Heart left ventricle (tissue), 16 donors: ENCODE results near the gene LEFTY1. TPM values are rescaled to one million over a fixed set of nuclear protein-coding genes. Genes with fewer than 3 reads are reported as not detected.

Experiments used
- ATAC-seq, 4 donors: fragments of 200-7000 bp; cut with Tn5 transposase; one replicate each; pipeline ENCODE4 v1.9.1; 2020 to 2022; ENCODE audit warnings: moderate library complexity in 4 of 4, mild to moderate bottlenecking in 3 of 4, moderate number of reproducible peaks in 1 of 4
- DNase-seq, 5 donors: peaks; one replicate each; pipeline ENCODE4 v3.0.0-alpha.2; 2020
- H3K27ac ChIP-seq, 12 donors: fragments of 200-600 bp; sonication (generic) in 4 of 12; one replicate each; pipeline versions ENCODE4 v1.5.0 to v1.8.0; 2016 to 2022; ENCODE audit warnings: mild to moderate bottlenecking in 2 of 12
- H3K27me3 ChIP-seq, 9 donors: fragments of 200-600 bp; sonication (generic) in 2 of 9; one replicate each; pipeline versions ENCODE4 v1.5.1 to v1.8.0; 2016 to 2022; ENCODE audit warnings: mild to moderate bottlenecking in 3 of 9
- H3K36me3 ChIP-seq, 9 donors: fragments of 200-600 bp; sonication (generic) in 2 of 9; one replicate each; pipeline versions ENCODE4 v1.5.0 to v1.8.0; 2018 to 2022; ENCODE audit warnings: mild to moderate bottlenecking in 2 of 9
- H3K4me1 ChIP-seq, 12 donors: fragments of 200-600 bp; sonication (generic) in 4 of 12; one replicate each; pipeline versions ENCODE4 v1.5.0 to v1.8.0; 2016 to 2022; ENCODE audit warnings: mild to moderate bottlenecking in 3 of 12
- H3K4me3 ChIP-seq, 12 donors: fragments of 200-600 bp; sonication (generic) in 4 of 12; one replicate each; pipeline versions ENCODE4 v1.5.0 to v1.8.0; 2017 to 2022; ENCODE audit warnings: mild to moderate bottlenecking in 9 of 12, moderate library complexity in 4 of 12
- H3K9me3 ChIP-seq, 12 donors: fragments of 200-600 bp; sonication (generic) in 4 of 12; one replicate each; pipeline versions ENCODE4 v1.5.0 to v1.8.0; 2016 to 2022; ENCODE audit warnings: mild to moderate bottlenecking in 1 of 12
- POLR2A ChIP-seq, 2 donors: fragments of 450-650 bp; IDR thresholded peaks; one replicate each; pipeline ENCODE4 v1.6.1; 2017; ENCODE audit warnings: antibody characterized with exemption in 2 of 2, mild to moderate bottlenecking in 2 of 2, moderate library complexity in 2 of 2
- WGBS, 4 donors: extraction: QIAGEN DNeasy Blood & Tissue Kit in 2 of 4; methylation state at CpG; one replicate each; pipeline versions ENCODE4 v1.1.5 to v1.1.7; 2013 to 2018; 5-methylcytosine and 5-hydroxymethylcytosine counted together
- intact Hi-C, 10 donors: fragments of 100-400 bp; cut with DNase I; formaldehyde crosslinking; loops; one replicate each; pipeline versions ENCODE4 v1.11.1 to v1.14.2; 2022
- polyA plus RNA-seq, 2 donors: library from polyadenylated mRNA; stranded (reverse); fragments of 200-250 nt; gene quantifications; one replicate each; pipeline ENCODE4 v1.2.3, GENCODE V29; 2013
- total RNA-seq, 9 donors: library from RNA; depleted of rRNA in 2 of 9; stranded (reverse); fragments of >200 nt in 2 of 9; fragmentation: NEBNext Ultra II Directional in 3 of 9; extraction: Animal tissue kit (Norgen Biotek cat#: 25700) in 3 of 9; gene quantifications; one replicate each; pipeline versions ENCODE4 v1.1.0 to v1.2.4, GENCODE V29; 2016 to 2023
- TF ChIP-seq, protein P1 (sequence below), 12 donors: fragments of 200-600 bp; sonication (generic) in 4 of 12; IDR thresholded peaks; one replicate each; pipeline versions ENCODE4 v1.5.0 to v1.8.0; 2018 to 2022; ENCODE audit warnings: antibody characterized with exemption in 12 of 12, mild to moderate bottlenecking in 5 of 12
- donor health status: ischemic (EF 13 %, LVEDD 7.1; RV severe dilation, severe dysfunction).
- donor health status: healthy with polysubstance abuse.
- donor health status: DM: no; HTN: yes; CAD: no.
- donor health status: DM: no; HTN: no; CAD: no.
- donor health status: ischemic (EF 25% LVEDD 6.9; RV normal size, moderate dysfunction).
- donor health status: ischemic (EF 25% LVEDD 5.7; RV mildly dilated, moderate dysfunction).
- donor health status: healthy.
- donor health status: DM: yes; HTN: yes; CAD: no.
- donor health status: ischemic (EF 35%, LVEDD 5.7; RV mildly dilated, moderate dysfunction).
- donor health status: nonischemic (EF 11% LVEDD 7.7; RV severe dilation, severe dysfunction).
- donor health status: DM: yes; HTN: yes; CAD: no.
- donor health status: PGD.
- donor health status: ischemic (EF 29% LVEDD 5.4; RV normal size, mild dysfunction).
- donor health status: nonischemic (EF 23%, LVEDD 6.1; RV moderate dilation, normal function).

Gene LEFTY1
- total and polyA plus RNA-seq, 11 donors: 0.19 to 0.77 (median 0.35) TPM; not detected in 6

DNA sequence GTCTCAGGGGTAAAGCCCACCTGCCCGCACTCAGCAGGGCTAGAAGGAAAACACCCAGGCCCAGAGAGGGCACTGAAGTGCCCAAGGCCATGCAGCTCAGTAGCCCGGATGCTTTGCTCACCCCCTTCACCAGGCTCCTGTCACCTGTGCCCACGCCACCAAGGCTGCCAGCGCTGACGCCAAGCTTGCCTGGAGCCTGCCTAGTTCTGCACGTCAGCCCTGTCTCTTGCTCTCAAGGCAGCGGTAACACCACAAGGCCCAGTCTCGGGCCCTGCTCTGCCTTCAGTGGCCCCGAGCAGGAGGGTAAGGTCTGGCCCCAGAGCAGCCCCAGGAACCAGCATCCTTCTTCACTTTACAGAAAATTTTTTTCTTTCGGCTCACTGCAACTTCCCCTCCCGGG lies 14.5 kb downstream of the LEFTY1 start:
- peaks cover 7 to 30% (median 23%) of the 10 kb centered on the region in 12 donors for H3K4me1 ChIP-seq
- H3K36me3 ChIP-seq: peaks cover 0 to 80% (median 64%) of the 10 kb centered on the region in 9 donors
- WGBS, 4 donors: 95 to 96% (median 96%) methylated on average over 11 of the region's 11 CpGs
- TF ChIP-seq, protein P1, sequence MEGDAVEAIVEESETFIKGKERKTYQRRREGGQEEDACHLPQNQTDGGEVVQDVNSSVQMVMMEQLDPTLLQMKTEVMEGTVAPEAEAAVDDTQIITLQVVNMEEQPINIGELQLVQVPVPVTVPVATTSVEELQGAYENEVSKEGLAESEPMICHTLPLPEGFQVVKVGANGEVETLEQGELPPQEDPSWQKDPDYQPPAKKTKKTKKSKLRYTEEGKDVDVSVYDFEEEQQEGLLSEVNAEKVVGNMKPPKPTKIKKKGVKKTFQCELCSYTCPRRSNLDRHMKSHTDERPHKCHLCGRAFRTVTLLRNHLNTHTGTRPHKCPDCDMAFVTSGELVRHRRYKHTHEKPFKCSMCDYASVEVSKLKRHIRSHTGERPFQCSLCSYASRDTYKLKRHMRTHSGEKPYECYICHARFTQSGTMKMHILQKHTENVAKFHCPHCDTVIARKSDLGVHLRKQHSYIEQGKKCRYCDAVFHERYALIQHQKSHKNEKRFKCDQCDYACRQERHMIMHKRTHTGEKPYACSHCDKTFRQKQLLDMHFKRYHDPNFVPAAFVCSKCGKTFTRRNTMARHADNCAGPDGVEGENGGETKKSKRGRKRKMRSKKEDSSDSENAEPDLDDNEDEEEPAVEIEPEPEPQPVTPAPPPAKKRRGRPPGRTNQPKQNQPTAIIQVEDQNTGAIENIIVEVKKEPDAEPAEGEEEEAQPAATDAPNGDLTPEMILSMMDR (IDR thresholded peaks at IDR 0.05): no peak
- TF ChIP-seq POLR2A (IDR thresholded peaks at IDR 0.05): no peak
- H3K9me3 ChIP-seq: no peaks in the 10 kb centered on the region
- H3K27me3 ChIP-seq: no peaks in the 10 kb centered on the region
- DNase-seq (no peak), ATAC-seq (no peak)
- H3K27ac ChIP-seq: no peak overlapping the region
- H3K4me3 ChIP-seq: no peak overlapping the region
- intact Hi-C loops: loop anchor here in 1 of 10 donors (10.0 kb wide), 1 partner anchor 100 kb away; no protein-coding TSS in a partner anchor

DNA sequence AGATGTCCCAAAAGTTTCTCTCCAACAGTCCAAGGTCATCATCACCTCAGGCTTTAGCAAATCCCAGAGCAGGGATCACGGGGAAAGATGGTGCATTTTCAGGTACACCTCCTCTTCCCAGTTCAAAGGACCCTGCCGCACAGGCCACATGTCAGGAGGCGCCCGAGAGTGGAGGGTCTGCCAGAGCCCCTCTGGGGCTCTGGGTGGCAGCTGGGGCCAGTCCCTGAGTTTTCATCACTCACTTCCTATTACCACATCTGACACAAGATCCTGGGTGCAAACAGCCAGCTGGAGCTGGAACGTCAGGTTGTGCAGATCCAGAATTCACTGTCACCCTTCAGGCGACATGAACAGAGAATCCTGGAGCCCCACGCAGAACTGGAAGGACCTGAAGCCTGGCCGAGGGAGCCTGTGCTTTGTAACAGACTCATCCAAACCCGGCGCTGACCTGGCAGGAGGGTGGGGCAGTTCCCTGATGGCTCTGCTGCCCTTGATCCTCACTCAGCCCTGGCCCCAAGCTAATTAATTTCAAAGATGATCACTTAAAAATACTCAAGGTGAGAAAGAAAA lies 15.6 kb downstream of the LEFTY1 start:
- 91 to 96% (median 92%) methylated on average over 8 to 10 of the region's 10 CpGs for WGBS, 4 donors
- DNase-seq (no peak), ATAC-seq (no peak)
- Histone ChIP-seq H3K4me1 (peaks cover 5 to 26% (median 14%) of the 10 kb centered on the region in 12 donors), H3K4me3 (no peak overlapping the region), H3K36me3 (peaks cover 0 to 90% (median 74%) of the 10 kb centered on the region in 9 donors), H3K9me3 (no peaks in the 10 kb centered on the region), H3K27ac (no peak overlapping the region), H3K27me3 (no peaks in the 10 kb centered on the region)
- intact Hi-C loops: loop anchor here in 1 of 10 donors (10.0 kb wide), 1 partner anchor 101 kb away; no protein-coding TSS in a partner anchor
- TF ChIP-seq, protein P1 (IDR thresholded peaks at IDR 0.05): no peak
- TF ChIP-seq POLR2A (IDR thresholded peaks at IDR 0.05): no peak

DNA sequence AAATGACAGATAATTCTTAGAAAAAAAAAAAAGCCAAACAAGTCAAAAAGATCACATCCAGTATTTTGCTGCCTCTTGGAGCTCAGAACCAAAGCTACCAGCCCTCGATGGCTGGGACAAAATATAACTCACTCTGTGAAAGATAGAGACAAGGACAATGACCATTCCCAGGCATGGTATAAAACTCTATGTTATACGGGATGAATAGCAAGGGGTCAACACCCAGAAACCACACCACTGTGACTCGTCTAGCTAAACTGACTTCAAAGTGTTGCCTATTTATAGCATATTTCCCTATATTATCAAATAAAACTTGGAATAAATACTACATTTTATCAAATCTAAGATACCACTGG lies 16.9 kb downstream of the LEFTY1 start:
- peaks cover 0 to 96% (median 85%) of the 10 kb centered on the region in 9 donors for H3K36me3 ChIP-seq
- no peak overlapping the region for H3K27ac ChIP-seq
- no peaks in the 10 kb centered on the region for H3K9me3 ChIP-seq
- no peak overlapping the region for H3K4me3 ChIP-seq
- WGBS, 4 donors: 81 to 83% (median 82%) methylated on average over 3 of the region's 3 CpGs
- H3K27me3 ChIP-seq: no peaks in the 10 kb centered on the region
- H3K4me1 ChIP-seq: peaks cover 0 to 12% (median 2%) of the 10 kb centered on the region in 12 donors
- DNase-seq (no peak), ATAC-seq (no peak)
- TF ChIP-seq, protein P1 (IDR thresholded peaks at IDR 0.05): no peak
- intact Hi-C loops: loop anchor here in 1 of 10 donors (10.0 kb wide), 1 partner anchor 103 kb away; no protein-coding TSS in a partner anchor

DNA sequence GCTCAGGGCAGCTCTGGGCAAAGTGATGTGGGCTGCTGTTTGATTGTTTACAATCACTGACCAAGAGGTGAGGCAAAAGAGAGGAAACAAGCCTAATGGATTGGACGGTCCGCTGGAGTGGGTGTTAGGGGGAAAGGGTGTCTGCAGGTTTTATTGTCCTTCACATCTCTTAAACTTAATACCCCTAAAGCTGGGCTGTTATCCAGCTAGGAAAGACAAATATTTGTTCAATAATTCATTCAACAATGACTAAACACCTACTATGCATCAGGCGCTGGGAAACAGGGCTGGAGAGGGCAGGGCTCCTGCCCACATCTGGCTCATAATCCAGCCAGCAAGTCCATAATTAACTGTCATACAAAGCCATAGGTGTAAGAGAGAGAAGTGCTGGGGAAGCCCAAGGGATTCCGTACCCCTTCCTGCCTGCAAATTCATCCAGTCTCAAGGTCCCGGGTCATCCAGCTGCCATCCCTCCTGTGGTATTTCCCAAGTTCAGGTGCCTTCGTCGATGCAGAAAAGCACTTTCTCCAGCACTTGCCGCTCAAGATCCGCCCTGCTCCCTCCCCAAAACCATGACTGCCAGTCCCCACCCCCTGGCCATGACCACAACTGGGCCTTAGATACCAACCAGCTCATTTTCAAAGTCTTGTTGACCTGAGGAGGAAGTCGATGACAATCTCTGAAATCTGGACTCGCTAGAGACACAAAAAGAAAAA lies 17.4 kb downstream of the LEFTY1 start:
- TF ChIP-seq, protein P1 (IDR thresholded peaks at IDR 0.05): no peak
- TF ChIP-seq POLR2A (IDR thresholded peaks at IDR 0.05): no peak
- WGBS, 4 donors: 80 to 86% (median 82%) methylated on average over 11 of the region's 11 CpGs
- ATAC-seq (no peak), DNase-seq (no peak)
- intact Hi-C loops: loop anchor here in 1 of 10 donors (10.0 kb wide), 1 partner anchor 103 kb away; no protein-coding TSS in a partner anchor
- Histone ChIP-seq H3K27me3 (no peaks in the 10 kb centered on the region), H3K9me3 (no peaks in the 10 kb centered on the region), H3K27ac (no peak overlapping the region), H3K4me3 (no peak overlapping the region), H3K36me3 (peaks cover 0 to 98% (median 87%) of the 10 kb centered on the region in 9 donors), H3K4me1 (peaks cover 0 to 8% (median 0%) of the 10 kb centered on the region in 12 donors)
